HG03575 (cell line): ENCODE results near the gene PLAAT5.
"Not testable (repeated sequence)": the region's sequence is repeated elsewhere in the genome, so short reads cannot be mapped to it uniquely, and the experiment has no call there.

ENCODE experiments used
- ATAC-seq: cut with Tn5 transposase; IDR thresholded peaks from one replicate; pipeline ENCODE4 v1.9.1; 2021; ENCODE audit not compliant: unreplicated experiment, insufficient number of reproducible peaks, low FRiP score; ENCODE audit errors: extremely low read depth

PLAAT5 gene, protein sequence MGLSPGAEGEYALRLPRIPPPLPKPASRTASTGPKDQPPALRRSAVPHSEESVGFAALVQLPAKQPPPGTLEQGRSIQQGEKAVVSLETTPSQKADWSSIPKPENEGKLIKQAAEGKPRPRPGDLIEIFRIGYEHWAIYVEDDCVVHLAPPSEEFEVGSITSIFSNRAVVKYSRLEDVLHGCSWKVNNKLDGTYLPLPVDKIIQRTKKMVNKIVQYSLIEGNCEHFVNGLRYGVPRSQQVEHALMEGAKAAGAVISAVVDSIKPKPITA

DNA sequence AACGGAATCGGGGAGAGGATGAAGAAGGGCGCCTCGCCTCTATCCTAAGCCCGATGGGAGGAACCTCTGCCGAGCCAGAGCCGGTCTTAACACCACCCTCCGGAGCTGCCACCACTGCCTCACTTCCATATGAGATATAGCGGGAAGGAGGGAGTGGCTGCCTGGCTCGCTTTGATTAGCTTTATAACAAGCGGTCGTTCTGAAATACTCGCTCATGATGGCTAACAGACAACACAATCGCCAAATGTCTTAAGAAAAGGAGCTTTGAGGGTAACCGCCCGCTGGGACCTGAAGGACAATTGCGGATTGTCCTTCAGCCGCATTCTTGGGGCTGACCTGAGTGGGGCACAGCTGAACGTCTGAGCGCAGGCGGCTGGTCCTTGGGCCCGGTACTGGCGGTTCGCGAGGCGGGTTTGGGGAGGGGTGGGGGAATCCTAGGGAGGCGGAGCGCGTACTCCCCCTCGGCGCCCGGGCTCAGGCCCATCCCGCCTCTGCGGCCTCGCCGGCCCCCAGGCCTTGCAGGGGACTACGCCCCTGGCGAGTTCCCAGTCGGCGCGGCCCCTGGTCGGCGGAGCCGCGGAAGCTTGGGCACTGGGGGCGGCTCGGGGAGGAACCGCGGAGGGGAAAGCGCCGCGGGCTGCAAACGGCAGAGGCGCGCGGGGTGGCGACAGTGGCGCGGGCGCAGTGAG, at the start of gene PLAAT5:
Gene PLAAT5, minus strand, starts transcription at position 617 of the 689 bp plus-strand sequence. Its CDS starts 133 bp downstream, at position 484.
- no peak for ATAC-seq

DNA sequence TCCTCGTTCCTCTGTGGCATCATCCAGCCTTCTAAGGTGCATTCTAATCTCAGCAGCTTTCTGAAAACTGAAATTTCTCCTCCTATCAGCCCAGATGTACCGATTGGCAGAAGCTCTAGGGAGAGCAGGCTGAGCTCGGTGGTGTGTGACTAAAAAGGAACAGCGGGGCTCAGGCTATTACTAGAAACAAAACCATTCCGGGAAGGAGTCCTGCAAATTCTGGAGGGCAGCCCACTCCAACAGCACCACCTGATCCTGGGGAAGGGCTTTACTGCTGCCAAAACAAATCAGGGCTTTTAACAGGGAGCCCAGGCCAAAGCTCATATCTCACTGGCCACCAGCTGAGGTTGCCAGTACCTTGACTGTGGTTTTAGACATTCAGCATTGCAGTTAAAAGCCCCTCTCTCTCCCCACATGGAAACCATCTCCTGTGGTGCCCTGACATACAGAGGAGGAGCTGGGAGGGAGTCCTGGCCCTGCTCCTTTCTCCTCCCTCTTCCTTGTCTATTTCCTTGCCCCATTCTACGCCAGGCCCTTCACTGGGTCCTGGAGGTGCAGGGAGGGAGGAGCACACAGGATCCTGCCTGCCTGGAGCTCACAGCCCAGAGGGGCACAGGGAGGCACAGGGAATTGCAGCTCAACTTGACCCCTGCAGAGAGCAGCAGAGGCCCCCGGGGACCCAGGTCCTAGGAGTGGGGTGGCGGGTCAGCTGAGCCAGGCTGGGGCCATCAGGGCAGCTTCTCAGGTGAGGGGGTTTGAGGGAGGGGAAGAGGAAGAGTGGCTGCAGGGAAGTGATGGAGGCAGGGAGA, 46.5 kb upstream of the PLAAT5 start:
- no peak for ATAC-seq

DNA sequence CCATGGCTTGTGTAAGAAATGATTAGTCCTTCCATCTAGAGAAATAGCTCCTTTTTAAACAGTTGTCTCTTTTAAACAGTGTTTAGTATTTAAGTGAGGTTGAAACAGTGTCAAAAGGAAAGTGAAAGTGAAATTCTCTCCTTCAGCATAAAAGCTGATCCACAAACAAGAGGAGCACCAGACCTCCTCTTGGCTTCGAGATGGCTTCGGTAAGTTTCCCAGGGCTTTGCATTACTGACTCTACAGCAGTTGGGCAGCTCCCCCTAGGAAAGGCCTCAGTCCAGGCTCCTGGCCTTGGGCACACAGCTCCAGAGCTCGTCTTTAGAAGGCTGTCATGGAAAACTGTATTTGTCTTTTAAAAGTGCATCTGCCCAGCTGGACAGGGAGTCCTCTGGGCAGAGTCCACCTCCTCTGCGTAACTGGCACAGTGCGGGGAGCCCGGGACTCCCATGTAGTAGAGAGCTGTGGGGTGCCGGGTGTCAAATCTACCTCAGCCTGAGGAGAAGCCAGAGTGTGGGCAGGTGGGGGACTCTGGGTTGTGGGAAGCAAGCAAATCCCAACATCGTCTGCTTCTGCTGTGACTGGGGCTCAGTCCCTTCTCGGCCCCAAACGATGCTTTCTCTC, 45.8 kb upstream of the PLAAT5 start, which contains the start of gene PLAAT4:
Gene PLAAT4, plus strand, starts transcription at position 140 of the 624 bp plus-strand sequence. Its CDS starts 61 bp downstream, at position 201.
- no peak for ATAC-seq

- ATAC-seq = no peak
Observed at GRCh38 chr11:63535734-63536133, 44.8 kb upstream of the PLAAT5 start.

DNA sequence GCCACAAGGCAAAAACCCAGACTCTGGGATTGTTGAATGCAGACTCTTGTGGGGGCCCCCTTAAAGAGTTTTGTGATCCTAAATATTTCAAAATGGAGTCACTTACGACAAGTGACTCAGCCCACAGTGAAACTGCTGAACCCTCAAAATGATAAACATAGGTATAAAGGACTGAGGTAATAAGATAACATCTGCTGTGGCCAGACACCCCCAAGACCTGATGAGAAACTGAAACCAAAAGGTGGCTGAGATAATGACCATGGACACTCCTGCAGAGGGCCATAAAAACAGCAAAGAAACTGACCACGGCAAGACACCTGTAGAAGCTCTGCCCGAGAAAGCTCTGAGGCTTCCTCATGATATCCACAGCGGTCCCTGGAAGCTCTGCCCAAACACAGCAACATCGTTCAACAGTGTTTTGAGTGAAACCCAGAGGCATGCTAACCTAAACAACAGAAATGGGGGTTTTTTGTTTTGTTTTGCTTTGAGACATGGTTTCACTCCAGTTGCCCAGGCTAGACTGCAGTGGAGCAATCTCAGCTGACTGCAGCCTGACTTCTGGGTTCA, 44.0 kb upstream of the PLAAT5 start:
- ATAC-seq = no peak

DNA sequence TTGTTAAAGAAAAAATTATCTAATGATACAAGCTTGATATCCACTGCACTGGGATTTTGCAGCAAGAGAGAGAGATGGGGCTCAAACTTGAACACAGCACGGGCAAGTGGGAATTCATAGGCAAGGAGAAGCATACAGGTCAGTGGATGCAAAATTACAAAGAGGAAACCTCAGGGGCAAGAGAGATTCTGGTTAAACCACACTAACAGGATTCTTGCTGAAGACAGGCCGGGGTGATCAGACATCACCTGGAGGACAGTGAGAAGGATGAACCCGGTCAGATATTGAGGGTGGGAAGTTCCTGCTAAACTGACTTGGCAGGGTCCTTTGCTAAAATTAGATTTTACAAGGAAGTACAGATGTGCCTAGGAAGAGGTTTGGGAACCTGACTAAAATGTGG, 43.1 kb upstream of the PLAAT5 start:
- no peak for ATAC-seq

DNA sequence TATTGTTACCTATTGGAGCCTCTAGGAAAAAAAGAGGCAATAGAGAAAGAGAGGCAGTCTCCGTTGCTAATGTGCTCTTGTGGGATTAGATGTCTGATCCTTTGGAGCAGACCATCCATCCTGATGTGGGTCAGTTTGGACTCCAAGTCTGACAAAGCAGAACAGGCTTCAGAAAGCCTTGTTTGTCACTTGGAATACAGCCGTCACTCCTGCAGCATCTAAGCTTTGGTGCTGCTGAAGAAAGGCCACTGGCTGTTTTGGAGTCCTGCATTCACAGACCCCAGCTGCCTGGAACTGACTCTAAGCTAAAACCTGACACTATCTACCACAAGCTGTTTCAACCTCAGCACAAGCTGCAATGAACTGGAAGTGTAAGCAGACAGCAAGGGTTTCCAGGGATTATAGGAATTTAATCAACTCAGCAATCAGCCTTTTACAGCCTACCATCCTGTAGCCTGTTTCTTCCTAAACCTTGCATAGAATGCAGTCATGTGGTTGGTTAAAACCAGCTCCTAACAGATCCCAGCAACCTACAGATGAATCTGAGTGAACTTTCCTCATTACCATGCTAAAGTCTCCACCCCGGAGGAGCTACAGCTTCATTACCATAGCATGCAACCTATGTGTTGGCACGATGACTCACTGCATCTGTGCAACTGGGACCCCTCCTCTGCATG, 42.0 kb upstream of the PLAAT5 start:
- no peak for ATAC-seq

GRCh38 chr11:63532117-63532516, 41.1 kb upstream of the PLAAT5 start:
- ATAC-seq = no peak

DNA sequence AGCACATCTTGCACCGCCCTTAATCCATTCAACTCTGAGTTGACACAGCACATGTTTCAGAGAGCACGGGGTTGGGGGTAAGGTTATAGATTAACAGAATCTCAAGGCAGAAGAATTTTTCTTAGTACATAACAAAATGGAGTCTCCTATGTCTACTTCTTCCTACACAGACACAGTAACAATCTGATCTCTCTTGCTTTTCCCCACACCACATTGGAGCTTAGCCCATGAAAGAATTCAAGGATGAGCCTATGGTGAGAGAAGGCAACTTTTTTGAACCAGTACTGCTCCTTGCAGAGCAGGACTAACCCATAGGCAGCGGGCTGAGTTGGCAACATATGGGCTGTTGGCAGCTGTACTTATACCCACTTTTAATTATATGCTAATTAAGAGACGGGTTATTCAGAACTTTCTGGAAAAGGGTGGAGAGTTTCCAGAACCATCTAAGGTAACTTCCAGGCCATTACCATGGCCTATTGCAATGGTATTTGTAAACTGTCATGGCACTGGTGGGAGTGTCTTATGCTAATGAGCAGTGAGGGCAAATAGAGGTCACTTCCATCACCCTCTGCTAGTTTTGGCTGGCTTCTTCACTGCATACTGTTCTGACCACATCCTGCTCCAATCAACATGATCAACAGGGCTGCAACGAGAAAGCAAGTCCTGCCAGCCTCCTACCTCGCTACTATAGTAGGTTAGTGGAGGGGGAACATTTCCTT, 40.3 kb upstream of the PLAAT5 start:
- ATAC-seq = not testable (repeated sequence)

- no peak for ATAC-seq
Observed at GRCh38 chr11:63530021-63530420, 39.1 kb upstream of the PLAAT5 start.

- ATAC-seq = not testable (repeated sequence)
Observed at GRCh38 chr11:63529373-63529772, 38.4 kb upstream of the PLAAT5 start.

DNA sequence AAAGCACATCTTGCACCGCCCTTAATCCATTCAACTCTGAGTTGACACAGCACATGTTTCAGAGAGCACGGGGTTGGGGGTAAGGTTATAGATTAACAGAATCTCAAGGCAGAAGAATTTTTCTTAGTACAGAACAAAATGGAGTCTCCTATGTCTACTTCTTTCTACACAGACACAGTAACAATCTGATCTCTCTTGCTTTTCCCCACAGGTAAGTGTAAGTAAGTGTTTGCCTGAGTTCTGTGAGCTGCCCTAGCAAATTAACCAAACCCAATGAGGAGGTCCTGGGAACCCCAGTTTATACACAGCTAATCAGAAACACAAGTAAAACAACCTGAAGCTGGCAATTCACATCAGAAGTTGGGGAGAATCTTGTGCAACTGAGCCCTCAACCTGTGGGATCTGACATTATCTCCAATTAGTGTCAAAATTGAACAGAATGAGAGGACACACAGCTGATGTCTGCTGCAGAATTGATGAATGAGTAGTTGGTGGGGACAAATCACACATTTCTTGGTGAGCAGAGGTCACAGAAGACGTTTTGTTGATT, 37.8 kb upstream of the PLAAT5 start:
- not testable (repeated sequence) for ATAC-seq

- not testable (repeated sequence) for ATAC-seq
Observed at GRCh38 chr11:63528156-63528555, 37.2 kb upstream of the PLAAT5 start.

DNA sequence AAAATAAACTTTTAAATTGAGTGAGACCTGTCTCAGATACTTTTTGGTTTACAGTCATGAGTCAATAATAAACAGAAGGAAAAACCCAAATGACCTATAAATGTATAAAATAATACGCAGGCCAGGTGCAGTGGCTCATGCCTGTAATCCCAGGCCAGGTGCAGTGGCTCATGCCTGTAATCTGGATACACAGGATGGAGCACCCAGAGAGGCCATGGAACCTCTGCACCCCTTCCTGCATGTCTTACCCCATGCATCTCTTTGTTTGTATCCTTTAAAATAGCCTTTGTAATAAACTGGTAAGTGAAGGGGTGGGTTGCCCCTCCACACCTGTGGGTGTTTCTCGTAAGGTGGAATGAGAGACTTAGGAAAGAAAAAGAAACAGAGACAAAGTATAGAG, 36.7 kb upstream of the PLAAT5 start:
- ATAC-seq = no peak

GRCh38 chr11:63523151-63523550, 32.2 kb upstream of the PLAAT5 start:
- ATAC-seq = no peak

- ATAC-seq = no peak
Observed at GRCh38 chr11:63521896-63522295, 30.9 kb upstream of the PLAAT5 start.

- ATAC-seq = no peak
Observed at GRCh38 chr11:63520606-63521170, 29.7 kb upstream of the PLAAT5 start.
